ENCODE results near the gene CDKAL1.
"Not testable (repeated sequence)": the region's sequence is repeated elsewhere in the genome, so short reads cannot be mapped to it uniquely, and the experiment has no call there.

Gene CDKAL1

DNA sequence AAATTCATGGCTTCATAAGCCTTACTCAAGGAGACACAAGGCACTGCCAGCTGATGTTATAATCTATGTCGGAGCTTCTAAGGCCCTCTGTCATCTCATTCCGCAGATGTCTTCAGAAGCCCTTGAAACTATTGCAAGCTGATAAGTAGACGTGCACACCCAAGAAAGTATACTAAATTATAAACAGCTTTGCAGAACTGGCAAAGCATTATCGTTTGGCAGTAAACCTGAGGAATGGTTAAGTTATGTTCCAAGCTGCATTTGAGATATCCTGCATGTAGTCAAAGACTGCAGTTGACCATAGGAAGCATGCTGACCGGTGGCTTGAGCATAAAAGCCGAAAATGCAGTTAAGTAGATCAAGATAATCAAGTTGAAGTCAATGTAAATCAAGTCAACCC lies 633.5 kb downstream of the CDKAL1 start:
- DNase-seq (ENCODE audit: low read depth in 2 of 2), result no peak

DNA sequence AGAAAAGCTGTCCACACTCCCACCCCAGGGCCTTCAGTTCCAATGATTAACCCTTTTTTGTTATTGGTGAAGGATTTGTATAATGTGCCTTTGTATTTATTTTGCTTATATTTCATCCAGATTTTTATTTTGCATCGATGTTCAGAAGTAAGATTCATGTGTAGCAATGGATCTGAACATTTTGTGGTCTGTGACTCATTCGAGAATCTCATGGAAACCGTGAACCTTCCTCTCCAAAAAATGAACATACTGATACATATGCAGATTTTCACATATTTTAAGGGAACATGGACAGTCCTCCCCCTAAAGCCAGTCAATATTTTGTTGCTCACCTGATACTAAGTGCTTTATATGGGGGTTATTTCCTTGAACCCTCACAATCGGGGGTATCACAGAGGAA lies 637.5 kb downstream of the CDKAL1 start:
- no peak for DNase-seq (ENCODE audit: low read depth in 2 of 2)

DNA sequence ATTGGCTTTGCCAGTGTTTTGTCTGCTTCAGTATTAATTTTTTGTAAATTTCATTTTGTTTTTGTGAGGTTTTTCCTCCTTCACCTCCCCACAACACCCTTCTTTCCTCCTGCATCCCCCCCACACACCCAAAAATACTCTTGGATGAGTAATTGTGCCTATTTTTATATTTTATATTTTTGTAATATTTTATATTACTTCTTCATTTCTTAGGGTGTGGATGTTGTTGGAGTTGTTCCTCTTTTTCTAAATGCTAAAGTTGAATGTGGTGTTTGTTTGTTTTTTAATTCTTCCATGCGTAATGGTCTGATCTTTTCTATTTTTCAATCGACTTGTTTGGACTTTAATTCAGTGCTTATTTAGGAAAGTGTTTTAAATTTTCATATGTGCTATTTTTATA lies 638.8 kb downstream of the CDKAL1 start:
- DNase-seq (ENCODE audit: low read depth in 2 of 2), result no peak

DNA sequence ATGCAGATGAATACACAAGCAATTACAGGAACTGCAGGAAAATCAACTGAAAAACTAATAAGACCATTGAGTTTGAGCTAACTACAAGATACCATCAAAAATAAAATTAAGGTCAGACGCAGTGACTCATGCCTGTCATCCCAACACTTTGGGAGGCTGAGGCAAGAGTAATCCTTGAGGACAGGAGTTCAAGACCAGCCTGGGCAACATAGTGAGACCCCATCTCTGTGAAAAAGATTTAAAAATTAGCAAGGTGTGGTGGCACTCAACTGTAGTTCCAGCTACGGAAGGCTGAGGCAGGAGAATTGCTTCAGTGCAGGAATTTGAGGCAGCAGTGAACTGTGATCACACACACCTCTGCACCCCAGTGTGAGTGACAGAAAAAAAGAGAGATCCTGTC lies 639.4 kb downstream of the CDKAL1 start:
- no peak for DNase-seq (ENCODE audit: low read depth in 2 of 2)

DNA sequence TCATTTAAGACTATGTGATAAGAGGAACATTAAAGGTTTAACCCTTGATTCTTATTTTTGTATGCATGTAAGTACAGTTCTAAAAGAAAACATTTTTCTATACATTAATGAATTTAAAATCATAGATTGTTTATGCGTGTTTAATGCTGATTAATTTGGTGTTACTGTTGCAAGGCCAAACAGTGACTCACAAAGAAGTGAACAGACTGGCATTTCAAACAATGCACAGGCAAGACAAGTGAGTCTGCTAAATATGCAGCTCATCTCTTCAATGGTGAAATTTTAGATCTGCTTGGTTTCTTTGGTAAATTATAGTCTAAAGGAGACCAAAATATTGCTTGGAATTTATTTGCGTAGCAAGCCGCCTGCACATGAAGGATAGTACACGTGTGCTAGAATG lies 641.9 kb downstream of the CDKAL1 start:
- DNase-seq (ENCODE audit: low read depth in 2 of 2), result no peak

DNA sequence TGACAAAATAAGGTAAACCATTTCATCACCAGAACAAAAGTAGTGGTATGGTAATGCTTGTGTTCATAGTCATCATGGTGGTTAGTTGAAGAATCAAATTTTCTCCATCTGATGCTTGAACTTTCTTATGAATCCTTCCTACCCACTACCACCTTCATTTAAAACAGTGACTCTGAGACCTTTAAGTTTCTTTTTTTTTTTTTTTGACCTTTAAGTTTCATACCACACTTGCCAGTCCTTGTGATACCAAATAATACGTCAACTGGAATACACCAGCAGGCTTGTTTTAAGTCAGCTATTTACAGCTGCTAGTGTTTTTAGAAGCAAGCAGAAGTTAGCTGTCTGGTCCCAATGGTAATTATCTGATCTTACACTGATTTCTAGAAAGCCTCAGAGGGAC lies 645.9 kb downstream of the CDKAL1 start:
- no peak for DNase-seq (ENCODE audit: low read depth in 2 of 2)

DNA sequence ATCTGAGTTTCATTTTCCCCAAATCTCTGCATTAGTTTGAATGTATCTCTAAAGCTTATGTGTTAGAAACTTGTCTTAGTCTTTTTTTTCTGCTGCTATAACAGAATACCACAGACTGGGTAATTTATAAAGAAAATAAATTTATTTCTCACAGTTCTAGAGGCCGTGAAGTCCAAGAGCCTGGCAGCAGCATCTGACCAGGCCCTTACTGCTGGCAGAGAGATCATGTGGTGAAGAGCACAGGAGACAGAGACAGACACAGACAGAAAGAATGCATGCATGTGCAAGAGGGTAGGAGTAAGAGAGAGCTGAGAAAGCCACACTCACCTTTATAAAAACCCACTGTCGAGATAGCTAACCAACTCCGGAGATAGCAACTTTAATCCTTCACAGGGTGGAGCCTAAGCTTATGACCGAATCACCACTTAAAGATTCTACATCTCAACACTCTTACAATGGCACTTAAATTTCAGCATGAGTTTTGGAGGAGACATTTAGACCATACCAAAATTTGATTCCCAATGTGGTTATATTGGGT lies 646.6 kb downstream of the CDKAL1 start:
- DNase-seq (ENCODE audit: low read depth in 2 of 2), result no peak

GRCh38 chr6:21181866-21182265 lies 647.6 kb downstream of the CDKAL1 start:
- no peak for DNase-seq (ENCODE audit: low read depth in 2 of 2)

GRCh38 chr6:21182589-21182988 lies 648.3 kb downstream of the CDKAL1 start:
- DNase-seq (ENCODE audit: low read depth in 2 of 2), result no peak

DNA sequence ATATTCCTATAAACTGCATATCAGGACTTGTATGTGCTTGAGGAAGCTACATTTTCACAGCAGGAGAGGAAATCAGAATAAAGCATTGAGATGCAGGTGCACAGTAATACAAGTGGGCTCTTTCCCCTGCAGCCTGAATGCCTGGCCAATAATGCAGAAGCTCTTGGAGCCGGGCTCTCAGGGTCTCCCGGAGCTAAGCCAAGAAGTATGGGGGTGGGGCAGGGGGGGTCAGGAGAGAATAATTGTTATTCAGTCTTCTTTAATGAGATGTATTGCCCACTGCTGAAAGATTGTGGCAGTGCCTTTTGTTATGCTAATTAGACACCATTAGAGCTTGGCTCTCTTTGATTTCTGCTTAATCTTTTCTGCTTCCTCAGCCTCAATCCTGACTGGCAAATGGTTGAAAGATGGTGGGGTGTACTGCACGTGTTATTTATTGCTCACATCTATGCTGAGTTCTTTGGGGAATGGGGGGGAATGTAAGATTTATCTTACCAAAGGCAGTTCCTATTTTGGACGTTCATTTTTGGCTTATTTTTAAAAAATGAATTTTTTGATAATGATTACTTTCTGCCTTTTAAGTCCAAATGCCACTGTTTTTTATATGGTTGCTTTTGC lies 651.7 kb downstream of the CDKAL1 start:
- no peak for DNase-seq (ENCODE audit: low read depth in 2 of 2)

GRCh38 chr6:21186479-21187055 lies 652.3 kb downstream of the CDKAL1 start:
- DNase-seq (ENCODE audit: low read depth in 2 of 2), result no peak

DNA sequence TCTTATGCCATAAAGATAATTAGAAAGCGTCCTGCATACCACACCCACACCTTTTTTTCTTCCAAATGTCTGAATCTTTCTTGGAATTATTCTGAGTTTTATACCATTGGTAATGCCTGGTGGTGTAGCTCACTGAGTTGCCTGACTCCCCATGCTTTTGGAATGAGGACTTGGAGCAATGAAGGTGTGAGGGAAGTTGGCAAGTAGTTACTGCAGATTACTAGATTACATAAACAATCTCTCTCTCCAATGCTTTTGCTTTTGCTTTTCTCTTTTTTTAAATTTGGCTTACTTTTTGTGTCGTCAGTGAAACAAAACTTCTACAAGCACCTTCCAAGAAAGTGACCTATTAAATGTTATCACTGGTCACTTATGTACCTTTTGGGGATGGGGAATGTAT lies 653.2 kb downstream of the CDKAL1 start:
- no peak for DNase-seq (ENCODE audit: low read depth in 2 of 2)

GRCh38 chr6:21188505-21189223 lies 654.4 kb downstream of the CDKAL1 start:
- DNase-seq (ENCODE audit: low read depth in 2 of 2), result no peak

- no peak for DNase-seq (ENCODE audit: low read depth in 2 of 2)
These were observed 655.5 kb downstream of the CDKAL1 start for GRCh38 chr6:21189759-21190158.

DNA sequence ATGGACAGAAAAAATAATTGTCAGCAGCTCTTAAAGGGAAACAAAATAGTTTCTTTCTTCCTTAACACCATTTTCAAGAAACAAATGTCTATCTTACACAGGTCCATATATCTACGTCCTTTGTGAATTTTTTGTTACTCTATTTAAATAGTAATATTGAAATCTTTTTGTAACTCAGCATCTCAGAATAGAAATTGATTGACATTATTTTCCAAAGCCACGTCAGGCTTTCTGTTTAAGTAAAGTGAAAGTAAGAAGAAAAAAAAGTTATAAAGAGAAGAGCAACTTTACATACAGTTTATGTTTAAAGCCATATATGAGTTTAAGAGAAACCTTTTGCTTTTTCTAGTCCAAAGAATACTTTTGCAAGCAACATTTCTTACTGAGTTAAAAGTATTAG lies 656.4 kb downstream of the CDKAL1 start:
- DNase-seq (ENCODE audit: low read depth in 2 of 2), result no peak

DNA sequence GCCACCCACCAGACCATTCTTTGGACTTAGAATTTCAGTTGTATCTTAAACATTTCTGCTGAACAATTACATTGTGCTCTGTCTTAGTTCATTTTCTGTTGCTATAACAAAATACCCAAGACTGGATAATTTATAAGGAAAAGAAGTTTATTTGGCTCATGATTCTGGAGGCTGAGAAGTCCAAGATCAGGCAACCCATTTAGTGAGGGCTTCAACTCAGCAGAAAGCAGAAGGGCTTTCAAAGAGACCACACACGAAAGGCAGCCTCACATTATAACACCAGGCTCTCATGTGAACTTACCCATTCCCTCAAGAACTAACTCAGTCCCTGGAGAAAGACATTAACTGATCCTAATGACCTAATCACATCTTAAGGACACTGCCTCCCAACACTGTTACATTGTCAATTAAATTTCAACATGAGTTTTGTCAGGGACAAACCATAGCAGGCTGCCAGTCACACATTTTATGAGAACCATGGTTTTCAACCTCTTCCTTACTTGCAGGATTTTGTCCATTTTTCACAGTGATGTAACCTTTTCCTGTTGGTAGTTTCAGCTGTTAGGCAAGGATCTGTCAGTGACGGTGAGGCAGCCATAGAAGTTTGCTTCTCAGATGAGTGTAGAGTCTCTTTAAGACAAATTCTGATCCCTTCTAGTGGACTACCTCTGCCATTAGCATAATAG lies 659.7 kb downstream of the CDKAL1 start:
- no peak for DNase-seq (ENCODE audit: low read depth in 2 of 2)

DNA sequence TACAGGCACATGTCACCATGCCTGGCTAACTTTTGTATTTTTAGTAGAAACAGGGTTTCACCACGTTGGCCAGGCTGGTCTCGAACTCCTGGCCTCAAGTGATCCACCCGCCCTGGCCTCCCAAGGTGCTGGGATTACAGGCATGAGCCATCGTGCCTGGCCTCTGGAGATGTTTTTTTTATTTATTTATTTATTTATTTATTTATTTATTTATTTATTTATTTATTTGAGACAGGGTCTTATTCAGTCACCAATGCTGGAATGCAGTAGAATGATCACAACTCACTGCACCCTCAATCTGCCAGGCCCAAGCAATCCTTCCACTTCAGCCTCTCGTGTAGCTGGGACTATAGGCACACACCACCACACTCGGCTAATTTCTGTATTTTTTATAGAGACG lies 661.0 kb downstream of the CDKAL1 start:
- DNase-seq (ENCODE audit: low read depth in 2 of 2), result not testable (repeated sequence)

DNA sequence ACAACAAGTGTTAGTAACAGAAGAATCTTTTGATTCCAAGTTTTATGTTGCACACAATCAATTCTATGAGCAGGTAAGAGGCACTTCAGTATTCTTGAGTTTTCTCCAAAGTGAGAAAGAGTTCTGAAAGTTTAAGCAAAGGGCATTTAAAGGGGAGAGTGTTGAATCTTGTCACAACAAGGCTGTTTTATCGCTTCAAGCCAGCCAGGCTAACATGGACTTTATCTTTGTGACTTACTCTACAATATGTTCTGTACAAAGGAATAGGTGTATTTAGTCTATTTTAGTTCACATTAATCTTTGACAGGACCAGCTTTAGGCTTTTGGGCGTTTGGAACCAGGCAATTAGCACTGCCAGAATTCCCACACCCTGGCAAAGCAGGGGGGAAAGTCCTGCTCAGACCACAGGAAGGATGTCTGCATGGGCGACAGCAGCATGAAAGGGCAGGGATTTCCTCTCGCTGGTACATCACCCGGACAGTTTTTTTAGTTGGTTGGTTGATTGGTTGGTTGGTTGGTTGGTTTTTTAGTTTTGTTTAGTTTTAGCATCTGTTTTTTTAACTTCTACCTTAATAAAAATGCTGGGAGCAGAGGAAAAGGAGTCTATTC lies 663.9 kb downstream of the CDKAL1 start:
- no peak for DNase-seq (ENCODE audit: low read depth in 2 of 2)

DNA sequence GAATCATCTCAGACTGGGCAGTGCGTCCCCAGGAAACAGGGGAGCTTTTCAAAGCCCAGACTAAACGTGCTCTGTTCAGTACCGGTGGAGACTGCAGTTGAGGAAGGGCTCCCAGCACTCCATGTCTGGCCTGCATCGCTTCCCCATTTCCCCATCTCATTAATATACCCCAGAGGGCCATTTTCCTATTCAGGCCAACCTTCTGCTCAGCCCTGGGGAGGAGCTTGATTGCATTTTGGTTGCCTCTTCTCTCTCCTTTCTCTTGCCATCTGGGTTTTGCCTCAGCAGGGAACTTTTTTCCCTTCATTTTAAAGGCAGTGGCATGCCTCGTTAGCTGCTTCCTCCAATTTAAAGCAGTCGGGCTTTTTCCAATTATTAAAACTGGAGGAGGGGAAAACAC lies 665.0 kb downstream of the CDKAL1 start:
- no peak for DNase-seq (ENCODE audit: low read depth in 2 of 2)

- no peak for DNase-seq (ENCODE audit: low read depth in 2 of 2)
These were observed 666.0 kb downstream of the CDKAL1 start for GRCh38 chr6:21200134-21200870.

DNA sequence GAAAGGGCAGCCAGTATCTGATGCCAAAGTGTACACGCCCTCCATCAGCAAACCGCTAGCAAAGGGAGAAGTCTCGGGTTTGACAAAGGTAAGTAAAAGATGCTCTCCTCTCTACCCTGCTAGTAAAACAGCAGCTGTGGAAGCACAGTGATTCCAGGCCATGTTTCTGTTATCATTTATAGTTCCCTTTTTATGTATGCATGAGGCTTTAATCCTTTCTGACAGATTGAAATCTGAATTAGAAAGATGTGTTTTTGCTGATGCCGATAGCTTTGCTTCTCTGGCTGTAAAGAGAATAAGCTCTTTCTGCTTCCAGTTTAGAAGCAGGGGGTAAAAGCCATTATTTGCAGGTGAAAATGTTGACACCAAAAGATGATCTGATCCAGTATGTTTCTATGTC lies 666.9 kb downstream of the CDKAL1 start:
- no peak for DNase-seq (ENCODE audit: low read depth in 2 of 2)

Measured in stimulated activated CD8-positive, alpha-beta memory T cell treated with anti-CD3 and anti-CD28 coated beads, Interleukin-15, amount 100 ng/mL, for 48 hours (primary cell).